CD4-positive, alpha-beta T cell treated with Interleukin-1 beta for 1 hour (primary cell): ENCODE results near the gene SART3.

ENCODE experiments used
- DNase-seq, 2 donors: peaks; one replicate each; pipeline ENCODE4 v3.0.0-alpha.2; 2020 to 2022

SART3 gene

DNA sequence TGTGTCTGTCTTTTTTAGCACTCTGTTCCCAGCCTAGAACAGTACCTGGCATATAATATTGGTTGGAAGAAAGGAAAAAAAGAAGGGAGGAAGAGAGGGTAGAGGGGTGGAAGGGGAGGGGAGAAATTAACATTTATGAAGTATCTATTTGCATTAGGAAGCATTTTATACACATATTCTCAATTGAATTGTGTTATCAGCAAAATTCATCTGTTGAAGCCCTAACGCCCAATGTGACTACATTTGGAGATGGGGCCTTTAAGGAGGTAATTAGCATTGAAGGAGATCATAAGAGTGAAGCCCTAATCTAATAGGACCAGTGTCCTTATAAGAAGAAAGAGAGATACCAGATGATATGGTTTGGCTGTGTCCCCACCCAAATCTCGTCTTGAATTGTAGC is 76.1 kb downstream of the SART3 start:
- no peak for DNase-seq

DNA sequence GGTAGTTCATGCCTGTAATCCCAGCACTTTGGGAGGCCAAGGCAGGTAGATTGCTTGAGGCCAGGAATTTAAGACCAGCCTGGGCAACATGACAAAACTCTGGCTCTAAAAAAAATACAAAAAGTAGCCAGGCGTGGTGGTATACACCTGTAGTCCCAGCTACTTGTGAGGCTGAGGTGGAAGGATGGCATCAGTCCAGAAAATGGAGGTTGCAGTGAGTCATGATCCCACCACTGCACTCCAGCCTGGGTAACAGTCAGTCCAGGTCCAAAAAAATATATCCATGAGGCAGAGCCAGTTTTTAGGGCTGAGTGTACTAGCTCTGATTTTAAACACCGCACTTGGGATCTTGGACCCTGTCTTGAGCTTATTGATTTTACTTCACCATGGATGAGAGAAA is 76.5 kb downstream of the SART3 start:
- DNase-seq: no peak

DNA sequence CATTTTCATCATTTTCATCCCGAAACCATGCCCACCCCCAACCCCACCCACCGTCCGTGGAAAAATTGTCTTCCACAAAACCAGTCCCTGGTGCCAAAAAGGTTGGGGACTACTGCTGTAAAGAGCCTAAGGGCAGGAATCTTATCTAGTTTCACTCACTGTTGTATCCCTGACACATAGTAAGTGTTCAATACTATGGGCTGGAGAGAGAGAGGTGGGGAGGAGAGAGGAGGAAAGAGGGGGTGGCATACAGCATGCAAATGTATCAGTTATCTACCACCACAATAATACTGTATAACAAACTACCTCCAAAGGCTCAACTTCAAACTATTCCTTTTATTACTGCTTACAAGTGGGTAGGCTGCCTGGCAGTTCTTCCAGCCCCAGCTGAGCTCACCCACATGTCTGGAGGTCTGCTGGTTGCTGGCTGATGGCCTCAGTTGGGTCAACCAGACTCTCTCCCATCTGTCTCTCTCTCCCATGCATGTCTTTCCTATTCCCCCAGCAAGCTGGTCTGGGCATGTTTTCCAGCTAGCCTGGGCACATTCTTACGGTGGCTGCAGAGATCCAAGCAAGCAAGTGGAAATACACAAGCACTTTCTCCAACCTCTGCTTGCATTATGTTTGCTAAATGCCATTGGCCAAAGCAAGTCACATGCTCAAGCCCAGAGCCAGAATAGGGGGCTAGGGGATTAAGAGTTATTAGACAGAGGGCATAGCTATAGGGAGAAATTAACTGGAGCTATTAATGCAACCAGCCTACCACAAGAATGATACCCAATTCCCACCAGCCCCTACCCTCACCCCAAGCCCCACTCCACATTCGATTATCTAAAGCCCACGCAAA is 77.5 kb downstream of the SART3 start:
- no peak for DNase-seq

DNA sequence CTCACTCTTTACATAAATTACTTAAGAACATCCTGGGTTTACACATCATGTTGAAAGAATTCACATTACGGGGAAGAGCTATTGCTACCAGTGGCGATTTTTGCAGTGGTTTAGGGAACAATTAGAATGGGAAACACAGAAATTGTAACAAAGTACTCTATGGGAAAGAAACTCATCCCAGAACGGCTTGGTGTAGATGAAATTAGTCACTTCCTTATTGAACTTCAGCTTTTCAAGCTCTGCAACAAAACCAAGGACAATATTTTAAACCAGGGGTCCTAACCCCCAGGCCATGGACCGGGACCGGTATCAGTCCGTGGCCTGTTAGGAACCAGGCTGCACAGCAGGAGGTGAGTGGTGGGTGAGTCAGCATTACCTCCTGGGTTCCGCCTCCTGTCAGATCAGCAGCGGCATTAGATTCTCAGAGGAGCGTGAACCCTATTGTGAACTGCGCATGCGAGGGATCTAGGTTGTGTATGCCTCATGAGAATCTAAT is 78.2 kb downstream of the SART3 start:
- DNase-seq: no peak

DNA sequence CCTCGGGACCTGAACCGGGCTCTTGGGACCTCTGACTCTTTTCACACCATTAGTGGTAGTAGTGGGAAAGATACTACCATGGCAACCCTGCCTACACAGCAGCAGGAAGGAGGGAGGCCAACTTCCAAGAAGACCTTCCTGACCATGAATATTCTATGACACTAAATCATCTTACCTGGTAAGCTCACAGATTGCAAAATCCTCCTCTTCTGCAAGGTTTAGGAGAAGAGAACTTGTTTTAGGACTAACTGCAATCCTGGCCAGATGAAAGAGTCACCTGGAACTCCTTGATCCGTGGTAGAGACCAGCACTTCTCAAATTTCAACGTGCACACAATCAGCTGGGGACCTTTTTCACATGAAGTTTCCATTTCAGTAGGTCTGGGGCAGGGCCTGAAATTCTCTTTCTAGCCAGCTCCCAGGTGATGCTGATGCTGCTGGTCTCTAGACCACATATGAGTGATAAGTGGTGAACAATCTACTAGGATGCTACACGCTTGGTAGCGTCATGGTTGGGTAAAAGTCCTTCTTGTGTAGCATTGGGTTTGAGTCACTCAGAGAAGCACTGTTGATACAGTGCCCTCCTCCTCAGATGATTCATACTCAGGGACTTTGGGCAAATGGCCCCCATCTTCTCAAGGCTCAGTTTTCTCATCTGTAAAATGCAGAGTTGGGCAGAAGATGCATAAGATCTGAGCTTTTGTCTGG is 81.5 kb downstream of the SART3 start:
- no peak for DNase-seq

DNA sequence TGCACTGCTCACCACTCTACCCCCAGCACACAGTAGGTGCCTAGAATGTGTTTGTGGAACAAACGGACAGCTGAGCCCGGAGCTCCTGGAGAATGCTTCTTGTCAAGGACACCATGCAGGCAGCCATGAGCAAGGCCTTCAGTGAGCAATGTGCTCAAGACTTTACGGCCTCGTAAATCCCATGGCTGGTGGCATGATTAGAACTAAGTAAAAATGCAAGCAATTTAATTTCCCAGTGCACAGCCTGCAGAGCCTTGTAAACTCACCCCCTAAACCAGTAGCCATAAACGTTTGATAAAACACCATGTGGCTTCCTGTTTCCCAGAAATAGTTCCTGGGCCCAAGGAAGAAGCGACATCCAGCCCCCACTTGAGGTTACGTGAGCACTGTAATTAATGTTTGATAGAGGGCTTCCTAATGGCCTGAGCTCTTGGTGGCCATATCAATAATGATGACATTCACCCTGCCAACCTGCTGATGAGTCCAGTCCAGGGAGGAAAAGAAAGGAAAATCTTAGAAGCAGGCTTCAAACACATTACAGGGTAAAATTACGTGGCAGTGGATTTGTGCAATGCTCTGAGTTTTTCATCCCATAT is 82.3 kb downstream of the SART3 start:
- no peak for DNase-seq

DNA sequence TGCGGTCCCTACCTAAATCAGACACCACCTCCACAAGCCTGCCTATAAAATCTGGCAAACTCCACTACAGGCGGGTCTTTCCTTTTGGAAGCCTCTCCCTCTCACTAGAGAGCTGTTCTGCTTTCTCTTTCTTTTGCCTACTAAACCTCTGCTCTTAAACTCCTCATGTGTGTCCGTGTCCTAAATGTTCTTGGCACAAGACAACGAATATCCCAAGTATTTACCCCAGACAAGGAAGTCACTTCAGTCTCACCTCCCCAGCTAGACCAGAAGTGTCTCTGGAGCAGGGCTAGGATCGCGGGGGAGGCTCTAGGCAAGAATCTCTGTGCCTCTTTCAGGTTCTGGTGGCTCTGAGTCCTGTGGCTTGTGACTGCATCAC is 83.1 kb downstream of the SART3 start:
- DNase-seq: no peak

DNA sequence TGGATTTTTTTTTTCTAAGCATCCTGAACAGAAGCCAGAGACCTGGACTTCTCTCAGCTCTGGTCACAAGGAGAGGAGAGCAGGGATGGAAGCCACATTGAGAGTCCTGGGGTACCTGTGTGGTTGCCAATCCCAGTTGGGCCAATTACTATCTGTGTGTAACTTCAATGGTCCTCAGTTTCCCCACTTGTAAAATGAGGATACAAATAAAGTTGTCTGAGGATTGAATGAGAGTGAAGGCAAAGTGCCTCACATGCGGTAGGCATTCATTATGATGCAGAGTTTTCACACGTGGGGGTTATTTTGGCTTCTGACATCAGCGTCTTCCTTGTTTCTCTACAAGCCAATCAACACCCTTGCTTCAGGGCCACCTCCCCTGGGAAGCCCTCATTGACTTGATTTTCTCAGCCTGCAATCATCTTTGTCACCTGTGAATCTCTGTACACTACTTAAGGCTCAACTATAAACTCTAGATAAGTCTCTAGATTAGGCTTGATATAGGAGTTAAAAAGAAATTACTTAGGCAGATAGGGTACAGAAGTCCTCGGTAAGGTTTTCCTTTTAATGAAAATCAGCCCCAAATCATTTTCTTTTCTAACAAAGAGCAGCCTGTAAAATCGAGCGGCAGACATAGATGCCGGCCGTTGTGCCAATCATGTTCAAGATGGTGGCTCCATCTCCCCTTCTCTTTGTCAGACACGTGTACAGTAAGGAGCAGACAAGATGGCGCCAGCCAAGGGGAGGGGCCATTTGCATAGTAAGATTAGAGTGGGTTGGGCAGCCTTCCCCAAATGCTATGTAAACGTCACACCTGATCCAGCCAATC is 83.7 kb downstream of the SART3 start:
- DNase-seq: no peak

DNA sequence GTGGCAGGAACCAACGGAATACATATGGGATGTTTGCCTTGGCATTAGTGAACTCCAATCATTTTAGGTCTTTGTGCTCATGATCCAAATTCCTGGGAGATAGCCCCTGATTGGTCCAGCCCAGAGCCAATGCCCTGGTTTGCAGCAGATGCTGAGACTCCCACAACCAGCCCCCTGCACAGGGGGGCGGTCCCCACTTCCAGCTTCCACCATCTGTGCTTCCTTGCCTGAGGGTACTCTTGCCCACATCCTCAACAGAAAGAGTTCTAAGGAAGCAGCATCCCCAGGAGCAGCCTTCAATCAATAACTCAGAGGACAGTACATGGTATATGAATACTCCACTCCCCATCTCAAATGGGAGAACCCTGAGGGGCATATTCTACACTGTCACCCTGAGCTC is 85.6 kb downstream of the SART3 start:
- no peak for DNase-seq

DNA sequence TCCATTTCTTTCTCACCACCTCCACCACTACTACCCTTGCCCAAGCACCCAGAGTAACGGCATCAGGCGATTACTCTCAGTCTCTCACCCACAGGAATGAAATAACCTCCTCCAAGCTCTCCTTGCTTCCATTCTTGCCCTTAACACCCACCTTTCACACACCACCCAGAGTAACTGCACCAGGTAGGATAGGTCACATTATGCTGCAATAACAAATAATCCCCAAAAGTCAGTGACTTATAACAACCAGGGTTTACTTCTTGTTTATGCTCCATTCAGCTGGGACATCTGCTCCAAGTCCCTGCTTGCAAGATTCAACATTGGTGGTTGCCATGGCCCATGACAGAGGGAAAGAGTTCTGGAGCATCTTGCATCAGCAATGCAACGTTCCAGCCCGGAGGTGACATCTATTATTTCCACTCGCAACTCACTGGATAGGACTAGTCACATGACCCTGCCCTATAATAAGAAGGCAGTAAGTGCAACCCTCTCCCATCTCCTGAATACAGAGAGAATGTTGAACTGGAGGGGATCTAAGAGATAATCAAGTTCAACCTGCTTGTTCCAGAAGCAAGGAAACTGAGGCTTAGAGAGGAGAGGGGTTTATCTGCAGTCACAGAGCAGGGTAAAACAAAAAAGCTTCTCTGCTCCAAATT is 87.4 kb downstream of the SART3 start:
- DNase-seq: no peak
